IMR-90 (cell line): Measurements from ENCODE around the gene RPTOR. TPM values are rescaled to one million over a fixed set of nuclear protein-coding genes. Genes with fewer than 3 reads are reported as not detected.
A peak's percentile ranks its signal among the peaks of the same experiment; 100 is the strongest.

Experiments used
- ATAC-seq: fragments of 200-7000 bp; cut with Tn5 transposase; 2 replicates; pipeline ENCODE4 v1.9.1; 2020; ENCODE audit warnings: low read depth, mild to moderate bottlenecking, moderate library complexity
- BruUV-seq: library from RNA; stranded (reverse); fragments of 400-500 nt; replicated peaks from 2 replicates; lab custom pipeline; 2021; lab: Mats Ljungman, UMichigan
- CTCF ChIA-PET: fragments of 300-600 bp; formaldehyde crosslinking; extraction: SDS; loops from one replicate; lab custom pipeline; 2021; ENCODE audit warnings: antibody characterized with exemption; lab: Yijun Ruan, JAX
- POLR2A ChIA-PET: fragments of 300-600 bp; sonication (Branson Sonifier 250); formaldehyde crosslinking; loops from one replicate; lab custom pipeline; 2022; ENCODE audit warnings: antibody characterized with exemption; ENCODE audit not compliant: unreplicated experiment; lab: Charles Lee
- DNase-seq: peaks from one replicate; pipeline ENCODE4 v3.0.0; 2013
- H2AFZ ChIP-seq: replicated peaks from 2 replicates; pipeline ENCODE3; 2013; ENCODE audit warnings: low read length, mild to moderate bottlenecking; ENCODE audit not compliant: poor library complexity
- H2AK5ac ChIP-seq: 2 replicates; pipeline ENCODE4 v1.6.1; 2013; ENCODE audit warnings: low read depth, low read length, inconsistent platforms
- H2AK9ac ChIP-seq: replicated peaks from 2 replicates; pipeline ENCODE3; 2013; ENCODE audit warnings: mild to moderate bottlenecking, low read depth, low read length, moderate library complexity; ENCODE audit not compliant: poor library complexity
- H2BK120ac ChIP-seq: 2 replicates; pipeline ENCODE4 v1.6.1; 2013; ENCODE audit warnings: low read depth, low read length, inconsistent platforms
- H2BK15ac ChIP-seq: 3 replicates; pipeline ENCODE4 v1.6.1; 2013; ENCODE audit warnings: low read depth, low read length, inconsistent platforms
- H2BK20ac ChIP-seq: 2 replicates; pipeline ENCODE4 v1.6.1; 2013; ENCODE audit warnings: low read depth, mild to moderate bottlenecking, inconsistent platforms, low read length, moderate library complexity
- H2BK5ac ChIP-seq: 2 replicates; pipeline ENCODE4 v1.6.1; 2013; ENCODE audit warnings: mild to moderate bottlenecking, low read depth, low read length, inconsistent platforms; ENCODE audit not compliant: poor library complexity, severe bottlenecking
- H3K14ac ChIP-seq: replicated peaks from 2 replicates; pipeline ENCODE4 v1.6.1; 2013; ENCODE audit warnings: low read depth, low read length, inconsistent platforms
- H3K18ac ChIP-seq: 2 replicates; pipeline ENCODE4 v1.6.1; 2013; ENCODE audit warnings: low read depth, low read length, control low read depth
- H3K23ac ChIP-seq: 2 replicates; pipeline ENCODE4 v1.6.1; 2013; ENCODE audit warnings: low read depth, low read length, inconsistent platforms
- H3K27ac ChIP-seq: 2 replicates; pipeline ENCODE4 v1.5.1; 2013; ENCODE audit warnings: mild to moderate bottlenecking, control low read depth, low read length; ENCODE audit not compliant: insufficient read depth
- H3K27me3 ChIP-seq: 2 replicates; pipeline ENCODE4 v1.6.1; 2013; ENCODE audit warnings: low read length; ENCODE audit not compliant: control insufficient read depth, insufficient read depth
- H3K36me3 ChIP-seq: 2 replicates; pipeline ENCODE4 v1.6.1; 2013; ENCODE audit warnings: low read length, mixed read lengths; ENCODE audit not compliant: control insufficient read depth, insufficient read depth
- H3K4ac ChIP-seq: 2 replicates; pipeline ENCODE4 v1.6.1; 2013; ENCODE audit warnings: low read depth, low read length, inconsistent platforms
- H3K4me1 ChIP-seq: 2 replicates; pipeline ENCODE4 v1.6.1; 2013; ENCODE audit warnings: low read length, mixed read lengths; ENCODE audit not compliant: control insufficient read depth, insufficient read depth
- H3K4me2 ChIP-seq: 2 replicates; pipeline ENCODE4 v1.6.1; 2013; ENCODE audit warnings: low read depth, mild to moderate bottlenecking, control low read depth, low read length, moderate library complexity
- H3K4me3 ChIP-seq: 2 replicates; pipeline ENCODE4 v1.5.1; 2013; ENCODE audit warnings: low read depth, mild to moderate bottlenecking, control low read depth, low read length, moderate library complexity; ENCODE audit not compliant: insufficient read depth
- H3K56ac ChIP-seq: 2 replicates; pipeline ENCODE4 v1.6.1; 2013; ENCODE audit warnings: low read length, inconsistent platforms; ENCODE audit not compliant: insufficient read depth; ENCODE audit errors: extremely low read depth
- H3K79me1 ChIP-seq, 2 experiments: 2 replicates each; pipeline ENCODE4 v1.6.1; 2013; ENCODE audit warnings: low read length in 2 of 2, inconsistent platforms in 1 of 2, low read depth in 1 of 2
- H3K9ac ChIP-seq: 2 replicates; pipeline ENCODE4 v1.6.1; 2013; ENCODE audit warnings: low read depth, low read length, control low read depth
- H3K9me1 ChIP-seq: 2 replicates; pipeline ENCODE4 v1.6.1; 2013; ENCODE audit warnings: low read length, inconsistent platforms; ENCODE audit not compliant: insufficient read depth
- H3K9me3 ChIP-seq: 2 replicates; pipeline ENCODE4 v1.6.1; 2013; ENCODE audit warnings: low read length; ENCODE audit not compliant: control insufficient read depth, insufficient read depth
- H4K20me1 ChIP-seq: 2 replicates; pipeline ENCODE4 v1.6.1; 2013; ENCODE audit warnings: low read length, inconsistent platforms; ENCODE audit not compliant: insufficient read depth
- H4K5ac ChIP-seq: 2 replicates; pipeline ENCODE4 v1.6.1; 2013; ENCODE audit warnings: mild to moderate bottlenecking, low read depth, low read length, control low read depth
- H4K8ac ChIP-seq, 2 experiments: 2 replicates each; pipeline ENCODE4 v1.6.1; 2013; ENCODE audit warnings: low read depth in 2 of 2, low read length in 2 of 2, control low read depth in 1 of 2, inconsistent platforms in 1 of 2
- H4K91ac ChIP-seq: 2 replicates; pipeline ENCODE4 v1.6.1; 2013; ENCODE audit warnings: low read depth, low read length, inconsistent platforms; ENCODE audit not compliant: insufficient read depth
- MAFK ChIP-seq: IDR thresholded peaks from 2 replicates; pipeline ENCODE4 v1.6.1; 2012; ENCODE audit warnings: low read depth, low read length, improper control_type of control experiment
- RAD21 ChIP-seq: IDR thresholded peaks from 2 replicates; pipeline ENCODE4 v1.6.1; 2012; ENCODE audit warnings: low read length, improper control_type of control experiment
- WGBS, 2 experiments: methylation state at CpG; one replicate each; pipeline versions ENCODE4 v1.1.5 to v1.1.7; 2013; ENCODE audit warnings: missing lambda C conversion rate in 2 of 2; ENCODE audit not compliant: insufficient read length in 1 of 2; ENCODE audit errors: extremely low coverage in 2 of 2; 5-methylcytosine and 5-hydroxymethylcytosine counted together
- dilution Hi-C: fragments of 300-500 bp; cut with HindIII; formaldehyde crosslinking; loops from one replicate; pipeline ENCODE4 v1.14.3; 2018; ENCODE audit warnings: low sequenced_read_pairs; ENCODE audit not compliant: unreplicated experiment
- in situ Hi-C: fragments of 300-500 bp; cut with MboI; formaldehyde crosslinking; loops from 3 replicates; pipeline ENCODE4 v1.14.3; 2019; ENCODE audit warnings: low sequenced_read_pairs, inconsistent platforms, mixed read lengths
- intact Hi-C: fragments of 100-400 bp; cut with micrococcal nuclease; formaldehyde crosslinking; loops from 2 replicates; pipeline ENCODE4 v1.10.0; 2022
- polyA plus RNA-seq, 3 experiments: library from polyadenylated mRNA; depleted of rRNA; stranded (reverse); fragments of >200 nt; gene quantifications; 2 replicates each; pipeline ENCODE4 v1.2.3, GENCODE V29; 2012; ENCODE audit warnings: low replicate concordance in 1 of 3
- total RNA-seq: library from RNA; depleted of rRNA; stranded (reverse); fragments of >200 nt; gene quantifications from 2 replicates; pipeline ENCODE4 v1.2.3, GENCODE V29; 2012
- TF ChIP-seq, protein P1 (sequence below): conservative IDR thresholded peaks from 2 replicates; pipeline ENCODE4 v1.5.1; 2012; ENCODE audit warnings: mild to moderate bottlenecking, low read depth, low read length, improper control_type of control experiment

Gene RPTOR
- total and polyA plus RNA-seq, 2 of the 4 experiments (the other 2 are of a cell fraction), result 10.8 to 14.7 TPM

DNA sequence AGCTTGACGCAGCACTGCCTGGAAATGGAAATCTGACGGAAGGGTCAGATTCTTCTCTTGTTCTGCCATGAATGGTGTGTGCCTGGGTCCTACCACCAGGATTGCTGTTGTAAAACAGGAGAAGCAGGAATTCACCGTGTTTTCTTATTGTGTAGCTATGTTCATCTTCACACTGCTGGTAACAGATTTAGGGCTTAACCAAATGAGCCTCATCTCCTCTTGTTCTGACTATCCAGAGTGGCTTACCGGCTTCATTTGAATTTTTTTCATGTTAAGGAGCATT is 349.7 kb downstream of the RPTOR start:
- H3K36me3 ChIP-seq, result peaks cover 20% of the 10 kb centered on the region
- intact Hi-C loops, result loop anchor here (5.0 to 10.0 kb wide), 3 partner anchors 220 to 467 kb away; partner anchors contain the start of gene NPTX1
- no peak overlapping the region for H2BK20ac ChIP-seq
- peaks cover 18 to 47% of the 10 kb centered on the region in 2 experiments for H3K79me1 ChIP-seq
- H3K27ac ChIP-seq, result no peak overlapping the region
- H4K20me1 ChIP-seq, result no peaks in the 10 kb centered on the region; the same call in 1 of the 2 replicates
- H2BK5ac ChIP-seq, result no peak overlapping the region
- no peak overlapping the region for H2AK9ac ChIP-seq
- H3K9me3 ChIP-seq, result no peaks in the 10 kb centered on the region
- no TSS peak for BruUV-seq
- POLR2A ChIA-PET, result no interaction called here
- no peak overlapping the region for H3K56ac ChIP-seq
- H3K27me3 ChIP-seq, result no peaks in the 10 kb centered on the region
- no peak overlapping the region for H4K5ac ChIP-seq
- no peak overlapping the region for H3K4me3 ChIP-seq
- H3K9me1 ChIP-seq, result peaks cover 22% of the 10 kb centered on the region
- H3K14ac ChIP-seq, result no peak overlapping the region
- no peak overlapping the region for H3K4me2 ChIP-seq
- ATAC-seq, result no peak
- no peak overlapping the region for H3K18ac ChIP-seq
- in situ Hi-C loops, result no loop called here
- no peak overlapping the region for H3K4ac ChIP-seq
- TF ChIP-seq, protein P1, sequence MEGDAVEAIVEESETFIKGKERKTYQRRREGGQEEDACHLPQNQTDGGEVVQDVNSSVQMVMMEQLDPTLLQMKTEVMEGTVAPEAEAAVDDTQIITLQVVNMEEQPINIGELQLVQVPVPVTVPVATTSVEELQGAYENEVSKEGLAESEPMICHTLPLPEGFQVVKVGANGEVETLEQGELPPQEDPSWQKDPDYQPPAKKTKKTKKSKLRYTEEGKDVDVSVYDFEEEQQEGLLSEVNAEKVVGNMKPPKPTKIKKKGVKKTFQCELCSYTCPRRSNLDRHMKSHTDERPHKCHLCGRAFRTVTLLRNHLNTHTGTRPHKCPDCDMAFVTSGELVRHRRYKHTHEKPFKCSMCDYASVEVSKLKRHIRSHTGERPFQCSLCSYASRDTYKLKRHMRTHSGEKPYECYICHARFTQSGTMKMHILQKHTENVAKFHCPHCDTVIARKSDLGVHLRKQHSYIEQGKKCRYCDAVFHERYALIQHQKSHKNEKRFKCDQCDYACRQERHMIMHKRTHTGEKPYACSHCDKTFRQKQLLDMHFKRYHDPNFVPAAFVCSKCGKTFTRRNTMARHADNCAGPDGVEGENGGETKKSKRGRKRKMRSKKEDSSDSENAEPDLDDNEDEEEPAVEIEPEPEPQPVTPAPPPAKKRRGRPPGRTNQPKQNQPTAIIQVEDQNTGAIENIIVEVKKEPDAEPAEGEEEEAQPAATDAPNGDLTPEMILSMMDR, result 0 out of 2 replicates have a peak, but pooled peaks have one; percentile 4
- no peak for TF ChIP-seq MAFK
- no peak for TF ChIP-seq RAD21
- H4K91ac ChIP-seq, result no peak overlapping the region; the same call in 1 of the 2 replicates
- dilution Hi-C loops, result no loop called here
- CTCF ChIA-PET, result interaction anchor here (0.5 to 0.6 kb wide), 2 partner anchors 35 to 139 kb away, joined by 3 read pairs; no protein-coding TSS in a partner anchor
- H3K23ac ChIP-seq, result no peak overlapping the region
- 0 out of 3 replicates have a peak overlapping the region, but pooled peaks have one; percentile 34 for H2BK15ac ChIP-seq
- no CpG with 5 or more reads among the region's 4 CpGs for WGBS, 2 experiments
- H2BK120ac ChIP-seq, result 0 out of 2 replicates have a peak overlapping the region, but pooled peaks have one; percentile 2
- peaks cover 29% of the 10 kb centered on the region for H3K4me1 ChIP-seq
- H3K9ac ChIP-seq, result no peak overlapping the region
- H2AK5ac ChIP-seq, result peak overlapping the region; percentile 100
- DNase-seq, result no peak
- no peak overlapping the region for H2AFZ ChIP-seq
- H4K8ac ChIP-seq, result no peak overlapping the region; a peak in 1 of 4 replicates
